ENCODE data around the gene IL13RA1.

GRCh38 chrX:118779581-118779980, 52.2 kb downstream of the IL13RA1 start:
- TF ChIP-seq REST (IDR thresholded peaks at IDR 0.05; ENCODE audit: insufficient read depth in 1 of 2, low read depth in 2 of 2, low read length in 2 of 2) (no peak), POLR2AphosphoS5 (IDR thresholded peaks at IDR 0.05; ENCODE audit: low read depth, low read length) (no peak), TAF1 (IDR thresholded peaks at IDR 0.05; ENCODE audit: borderline replicate concordance, insufficient read depth, low read length) (no peak)
